SK-N-SH (cell line): Measurements from ENCODE around the gene TRPM6. TPM values are rescaled to one million over a fixed set of nuclear protein-coding genes. Genes with fewer than 3 reads are reported as not detected.

ENCODE experiments used
- CTCF ChIA-PET: fragments of 300-600, 350-600 bp; formaldehyde crosslinking; extraction: SDS; loops from one replicate; lab custom pipeline; 2021; lab: Yijun Ruan, JAX
- POLR2A ChIA-PET: fragments of 350-600 bp; sonication (Branson Sonifier 250); formaldehyde crosslinking; extraction: SDS; loops from one replicate; lab custom pipeline; 2020; ENCODE audit warnings: antibody characterized with exemption, inconsistent platforms; lab: Yijun Ruan, JAX
- DNase-seq: peaks from one replicate; pipeline ENCODE4 v3.0.0; 2012
- H2AFZ ChIP-seq: fragments of 200-600 bp; sonication (generic); 2 replicates; pipeline ENCODE4 v1.8.1; 2016; ENCODE audit warnings: antibody characterized with exemption, mild to moderate bottlenecking, low read depth
- H3F3A ChIP-seq: fragments of 200-600 bp; sonication (generic); replicated peaks from 2 replicates; pipeline ENCODE3; 2016; ENCODE audit warnings: antibody characterized with exemption, mild to moderate bottlenecking; ENCODE audit not compliant: insufficient read depth
- H3K27ac ChIP-seq, 2 experiments: fragments of 200-500 bp in 1 of 2; fragments of 200-600 bp in 1 of 2; sonication (Bioruptor generic) in 1 of 2; sonication (generic), shearing (Covaris generic) in 1 of 2; 2 replicates each; pipeline versions ENCODE4 v1.5.1 to v1.6.1; 2014 to 2016; ENCODE audit warnings: low read depth in 2 of 2, inconsistent platforms in 1 of 2, low read length in 1 of 2, mild to moderate bottlenecking in 1 of 2, mixed read lengths in 1 of 2
- H3K27me3 ChIP-seq: fragments of 200-600 bp; sonication (generic), shearing (Covaris generic); 2 replicates; pipeline ENCODE4 v1.6.1; 2016; ENCODE audit warnings: mixed run types; ENCODE audit not compliant: insufficient read depth
- H3K36me3 ChIP-seq, 2 experiments: fragments of 200-500 bp in 1 of 2; fragments of 200-600 bp in 1 of 2; sonication (Bioruptor generic) in 1 of 2; sonication (generic) in 1 of 2; replicated peaks in 1 of 2; 2 replicates each; pipeline versions ENCODE3 to v1.5.1; 2014 to 2016; ENCODE audit warnings: low read length in 1 of 2, mild to moderate bottlenecking in 1 of 2; ENCODE audit not compliant: insufficient read depth in 2 of 2, control insufficient read depth in 1 of 2
- H3K4me1 ChIP-seq, 2 experiments: fragments of 200-500 bp in 1 of 2; fragments of 200-600 bp in 1 of 2; sonication (Bioruptor generic) in 1 of 2; sonication (generic), shearing (Covaris generic) in 1 of 2; 2 replicates each; pipeline versions ENCODE4 v1.5.1 to v1.6.1; 2014 to 2016; ENCODE audit warnings: low read depth in 1 of 2, low read length in 1 of 2, mixed run types in 1 of 2; ENCODE audit not compliant: insufficient read depth in 2 of 2, control insufficient read depth in 1 of 2
- H3K4me2 ChIP-seq: fragments of 200-600 bp; sonication (generic), shearing (Covaris generic); 2 replicates; pipeline ENCODE4 v1.6.1; 2017; ENCODE audit warnings: mixed run types
- H3K4me3 ChIP-seq, 2 experiments: fragments of 200-500 bp in 1 of 2; fragments of 200-600 bp in 1 of 2; sonication (Bioruptor generic) in 1 of 2; sonication (generic), shearing (Covaris generic) in 1 of 2; 2 replicates each; pipeline versions ENCODE4 v1.5.1 to v1.8.1; 2014 to 2016; ENCODE audit warnings: low read depth in 2 of 2, inconsistent platforms in 1 of 2, low read length in 1 of 2, mild to moderate bottlenecking in 1 of 2, mixed read lengths in 1 of 2, moderate library complexity in 1 of 2
- H3K79me2 ChIP-seq: fragments of 200-600 bp; sonication (generic); 2 replicates; pipeline ENCODE4 v1.8.1; 2017; ENCODE audit warnings: mild to moderate bottlenecking; ENCODE audit not compliant: insufficient read depth
- H3K9ac ChIP-seq: fragments of 200-600 bp; sonication (generic); 2 replicates; pipeline ENCODE4 v1.6.1; 2017; ENCODE audit warnings: mixed run types
- H3K9me2 ChIP-seq: fragments of 200-600 bp; sonication (generic); 2 replicates; pipeline ENCODE4 v1.6.1; 2017; ENCODE audit warnings: mixed run types
- H3K9me3 ChIP-seq: fragments of 200-600 bp; sonication (generic); 2 replicates; pipeline ENCODE4 v1.6.1; 2017; ENCODE audit warnings: mixed run types, mild to moderate bottlenecking, moderate library complexity
- H4K20me1 ChIP-seq: fragments of 200-600 bp; sonication (generic); 2 replicates; pipeline ENCODE4 v1.6.1; 2017; ENCODE audit warnings: mild to moderate bottlenecking, mixed run types; ENCODE audit not compliant: insufficient read depth
- CHD2 ChIP-seq: fragments of 150-350 bp; IDR thresholded peaks from 2 replicates; pipeline ENCODE4 v1.6.1; 2018; ENCODE audit warnings: low read length; ENCODE audit not compliant: partially characterized antibody
- FOXJ3 ChIP-seq: sonication (generic); formaldehyde crosslinking; IDR thresholded peaks from 2 replicates; pipeline ENCODE4 v1.5.1; 2020; ENCODE audit warnings: mild to moderate bottlenecking, missing genetic modification reagents
- GABPA ChIP-seq: IDR thresholded peaks from 2 replicates; pipeline ENCODE4 v1.4.0; 2012; ENCODE audit warnings: low read depth, mild to moderate bottlenecking
- GATA2 ChIP-seq: sonication (generic); formaldehyde crosslinking; IDR thresholded peaks from 2 replicates; pipeline ENCODE4 v1.5.0; 2020; ENCODE audit warnings: mild to moderate bottlenecking, missing genetic modification reagents
- IRF3 ChIP-seq: fragments of 150-350 bp; IDR thresholded peaks from 2 replicates; pipeline ENCODE4 v1.6.1; 2016; ENCODE audit warnings: mild to moderate bottlenecking, low read depth, low read length
- MAX ChIP-seq: IDR thresholded peaks from 2 replicates; pipeline ENCODE4 v1.4.0; 2012; ENCODE audit warnings: low read depth
- PBX3 ChIP-seq: IDR thresholded peaks from 2 replicates; pipeline ENCODE4; 2012
- WGBS: methylation state at CpG from one replicate; pipeline ENCODE4 v1.1.6; 2017; ENCODE audit warnings: low lambda C conversion rate; 5-methylcytosine and 5-hydroxymethylcytosine counted together
- polyA plus RNA-seq, 3 experiments: library from polyadenylated mRNA; depleted of rRNA; stranded (reverse); fragments of >200 nt; gene quantifications; 2 replicates each; pipeline ENCODE4 v1.2.3, GENCODE V29; 2012

Gene TRPM6
- polyA plus RNA-seq, 1 of the 3 experiments (the other 2 are of a cell fraction), result 0.03 TPM

- DNase-seq, result no peak
- Histone ChIP-seq H3F3A (no peaks in the 10 kb centered on the region), H3K36me3 (no peaks in the 10 kb centered on the region), H4K20me1 (no peaks in the 10 kb centered on the region), H3K4me1 (no peaks in the 10 kb centered on the region), H3K9me2 (no peaks in the 10 kb centered on the region), H3K79me2 (no peaks in the 10 kb centered on the region), H3K4me3 (no peak overlapping the region), H2AFZ (no peak overlapping the region), H3K27ac (no peak overlapping the region), H3K4me2 (no peak overlapping the region), H3K27me3 (peaks cover 34% of the 10 kb centered on the region; the same call in 1 of the 2 replicates), H3K9ac (no peak overlapping the region), H3K9me3 (no peaks in the 10 kb centered on the region)
- no peak for TF ChIP-seq PBX3
- TF ChIP-seq CHD2, result no peak
- no peak for TF ChIP-seq GABPA
- TF ChIP-seq FOXJ3 (CRISPR knock-in tag), result no peak
- ChIA-PET CTCF (interaction anchor here (1.0 to 1.9 kb wide), 4 partner anchors 13 to 290 kb away, joined by 3 to 10 read pairs (median 4); partner anchors contain the start of gene C9orf40), POLR2A (no interaction called here)
- 19% methylated on average over 5 of the region's 5 CpGs for WGBS
These were observed 103.2 kb downstream of the TRPM6 start for GRCh38 chr9:74784506-74784905.

- Histone ChIP-seq H3K9me3 (no peaks in the 10 kb centered on the region), H3K27me3 (peaks cover 23% of the 10 kb centered on the region; the same call in 1 of the 2 replicates), H3K9ac (no peak overlapping the region), H3F3A (no peaks in the 10 kb centered on the region), H3K27ac (no peak overlapping the region), H3K36me3 (no peaks in the 10 kb centered on the region), H4K20me1 (no peaks in the 10 kb centered on the region)
- POLR2A ChIA-PET, result no interaction called here
- 0% methylated on average over 2 of the region's 2 CpGs for WGBS
- TF ChIP-seq IRF3 (no peak), GATA2 (CRISPR knock-in tag) (no peak), PBX3 (no peak), MAX (no peak), FOXJ3 (CRISPR knock-in tag) (no peak)
- TF ChIP-seq, all 33 proteins: peak for 0
- Histone ChIP-seq H3K4me3 (no peak overlapping the region), H3K4me1 (no peaks in the 10 kb centered on the region), H3K4me2 (no peak overlapping the region), H2AFZ (0 out of 2 replicates have a peak overlapping the region, but pooled peaks have one; percentile 16), H3K79me2 (no peaks in the 10 kb centered on the region), H3K9me2 (no peaks in the 10 kb centered on the region)
- DNase-seq, result no peak
- CTCF ChIA-PET, result interaction anchor here (0.9 to 1.9 kb wide), 6 partner anchors 10 to 219 kb away, joined by 3 to 10 read pairs (median 4); partner anchors contain the start of gene C9orf40
These were observed 104.3 kb downstream of the TRPM6 start for GRCh38 chr9:74783408-74783807.
